ENCODE data around the gene HOXB3.

The HOXB3 gene

DNA sequence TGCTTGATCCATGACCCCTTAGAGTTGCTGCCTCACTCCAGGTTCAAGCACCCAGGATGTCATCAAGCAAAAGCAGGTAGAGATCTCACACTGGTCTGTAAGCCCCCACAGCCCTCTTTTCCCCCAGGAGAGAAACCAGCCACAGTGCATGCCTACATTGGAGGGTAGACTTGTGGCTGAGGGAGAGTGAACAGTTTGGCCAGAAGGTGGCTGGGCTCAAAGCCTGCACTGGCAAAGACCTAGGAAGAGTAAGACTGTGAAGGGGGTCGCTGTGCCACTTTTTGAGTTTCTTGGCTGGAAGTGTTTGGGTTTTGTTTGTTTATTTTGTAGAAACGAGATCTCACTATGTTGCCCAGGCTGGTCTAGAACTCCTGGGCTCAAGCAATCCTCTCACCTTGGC is 87.7 kb downstream of the HOXB3 start:
- ATAC-seq, result no peak
- TF ChIP-seq ZNF70 (CRISPR knock-in tag; IDR thresholded peaks at IDR 0.05) (no peak), RARB (CRISPR knock-in tag; IDR thresholded peaks at IDR 0.05) (no peak), ARNTL (CRISPR knock-in tag; IDR thresholded peaks at IDR 0.05; ENCODE audit: borderline replicate concordance, low read depth) (no peak), ISL1 (CRISPR knock-in tag; IDR thresholded peaks at IDR 0.05) (no peak), GLIS3 (CRISPR knock-in tag; IDR thresholded peaks at IDR 0.05) (no peak), ESRRG (CRISPR knock-in tag; IDR thresholded peaks at IDR 0.05) (no peak)
- TF ChIP-seq, protein P1, sequence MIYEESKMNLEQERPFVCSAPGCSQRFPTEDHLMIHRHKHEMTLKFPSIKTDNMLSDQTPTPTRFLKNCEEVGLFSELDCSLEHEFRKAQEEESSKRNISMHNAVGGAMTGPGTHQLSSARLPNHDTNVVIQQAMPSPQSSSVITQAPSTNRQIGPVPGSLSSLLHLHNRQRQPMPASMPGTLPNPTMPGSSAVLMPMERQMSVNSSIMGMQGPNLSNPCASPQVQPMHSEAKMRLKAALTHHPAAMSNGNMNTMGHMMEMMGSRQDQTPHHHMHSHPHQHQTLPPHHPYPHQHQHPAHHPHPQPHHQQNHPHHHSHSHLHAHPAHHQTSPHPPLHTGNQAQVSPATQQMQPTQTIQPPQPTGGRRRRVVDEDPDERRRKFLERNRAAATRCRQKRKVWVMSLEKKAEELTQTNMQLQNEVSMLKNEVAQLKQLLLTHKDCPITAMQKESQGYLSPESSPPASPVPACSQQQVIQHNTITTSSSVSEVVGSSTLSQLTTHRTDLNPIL (CRISPR knock-in tag; IDR thresholded peaks at IDR 0.05; ENCODE audit: low read depth), result no peak
- TF ChIP-seq, protein P2, sequence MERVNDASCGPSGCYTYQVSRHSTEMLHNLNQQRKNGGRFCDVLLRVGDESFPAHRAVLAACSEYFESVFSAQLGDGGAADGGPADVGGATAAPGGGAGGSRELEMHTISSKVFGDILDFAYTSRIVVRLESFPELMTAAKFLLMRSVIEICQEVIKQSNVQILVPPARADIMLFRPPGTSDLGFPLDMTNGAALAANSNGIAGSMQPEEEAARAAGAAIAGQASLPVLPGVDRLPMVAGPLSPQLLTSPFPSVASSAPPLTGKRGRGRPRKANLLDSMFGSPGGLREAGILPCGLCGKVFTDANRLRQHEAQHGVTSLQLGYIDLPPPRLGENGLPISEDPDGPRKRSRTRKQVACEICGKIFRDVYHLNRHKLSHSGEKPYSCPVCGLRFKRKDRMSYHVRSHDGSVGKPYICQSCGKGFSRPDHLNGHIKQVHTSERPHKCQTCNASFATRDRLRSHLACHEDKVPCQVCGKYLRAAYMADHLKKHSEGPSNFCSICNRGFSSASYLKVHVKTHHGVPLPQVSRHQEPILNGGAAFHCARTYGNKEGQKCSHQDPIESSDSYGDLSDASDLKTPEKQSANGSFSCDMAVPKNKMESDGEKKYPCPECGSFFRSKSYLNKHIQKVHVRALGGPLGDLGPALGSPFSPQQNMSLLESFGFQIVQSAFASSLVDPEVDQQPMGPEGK (CRISPR knock-in tag; IDR thresholded peaks at IDR 0.05; ENCODE audit: borderline replicate concordance), result no peak
- TF ChIP-seq, protein P3, sequence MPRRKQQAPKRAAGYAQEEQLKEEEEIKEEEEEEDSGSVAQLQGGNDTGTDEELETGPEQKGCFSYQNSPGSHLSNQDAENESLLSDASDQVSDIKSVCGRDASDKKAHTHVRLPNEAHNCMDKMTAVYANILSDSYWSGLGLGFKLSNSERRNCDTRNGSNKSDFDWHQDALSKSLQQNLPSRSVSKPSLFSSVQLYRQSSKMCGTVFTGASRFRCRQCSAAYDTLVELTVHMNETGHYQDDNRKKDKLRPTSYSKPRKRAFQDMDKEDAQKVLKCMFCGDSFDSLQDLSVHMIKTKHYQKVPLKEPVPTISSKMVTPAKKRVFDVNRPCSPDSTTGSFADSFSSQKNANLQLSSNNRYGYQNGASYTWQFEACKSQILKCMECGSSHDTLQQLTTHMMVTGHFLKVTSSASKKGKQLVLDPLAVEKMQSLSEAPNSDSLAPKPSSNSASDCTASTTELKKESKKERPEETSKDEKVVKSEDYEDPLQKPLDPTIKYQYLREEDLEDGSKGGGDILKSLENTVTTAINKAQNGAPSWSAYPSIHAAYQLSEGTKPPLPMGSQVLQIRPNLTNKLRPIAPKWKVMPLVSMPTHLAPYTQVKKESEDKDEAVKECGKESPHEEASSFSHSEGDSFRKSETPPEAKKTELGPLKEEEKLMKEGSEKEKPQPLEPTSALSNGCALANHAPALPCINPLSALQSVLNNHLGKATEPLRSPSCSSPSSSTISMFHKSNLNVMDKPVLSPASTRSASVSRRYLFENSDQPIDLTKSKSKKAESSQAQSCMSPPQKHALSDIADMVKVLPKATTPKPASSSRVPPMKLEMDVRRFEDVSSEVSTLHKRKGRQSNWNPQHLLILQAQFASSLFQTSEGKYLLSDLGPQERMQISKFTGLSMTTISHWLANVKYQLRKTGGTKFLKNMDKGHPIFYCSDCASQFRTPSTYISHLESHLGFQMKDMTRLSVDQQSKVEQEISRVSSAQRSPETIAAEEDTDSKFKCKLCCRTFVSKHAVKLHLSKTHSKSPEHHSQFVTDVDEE (CRISPR knock-in tag; IDR thresholded peaks at IDR 0.05), result no peak

DNA sequence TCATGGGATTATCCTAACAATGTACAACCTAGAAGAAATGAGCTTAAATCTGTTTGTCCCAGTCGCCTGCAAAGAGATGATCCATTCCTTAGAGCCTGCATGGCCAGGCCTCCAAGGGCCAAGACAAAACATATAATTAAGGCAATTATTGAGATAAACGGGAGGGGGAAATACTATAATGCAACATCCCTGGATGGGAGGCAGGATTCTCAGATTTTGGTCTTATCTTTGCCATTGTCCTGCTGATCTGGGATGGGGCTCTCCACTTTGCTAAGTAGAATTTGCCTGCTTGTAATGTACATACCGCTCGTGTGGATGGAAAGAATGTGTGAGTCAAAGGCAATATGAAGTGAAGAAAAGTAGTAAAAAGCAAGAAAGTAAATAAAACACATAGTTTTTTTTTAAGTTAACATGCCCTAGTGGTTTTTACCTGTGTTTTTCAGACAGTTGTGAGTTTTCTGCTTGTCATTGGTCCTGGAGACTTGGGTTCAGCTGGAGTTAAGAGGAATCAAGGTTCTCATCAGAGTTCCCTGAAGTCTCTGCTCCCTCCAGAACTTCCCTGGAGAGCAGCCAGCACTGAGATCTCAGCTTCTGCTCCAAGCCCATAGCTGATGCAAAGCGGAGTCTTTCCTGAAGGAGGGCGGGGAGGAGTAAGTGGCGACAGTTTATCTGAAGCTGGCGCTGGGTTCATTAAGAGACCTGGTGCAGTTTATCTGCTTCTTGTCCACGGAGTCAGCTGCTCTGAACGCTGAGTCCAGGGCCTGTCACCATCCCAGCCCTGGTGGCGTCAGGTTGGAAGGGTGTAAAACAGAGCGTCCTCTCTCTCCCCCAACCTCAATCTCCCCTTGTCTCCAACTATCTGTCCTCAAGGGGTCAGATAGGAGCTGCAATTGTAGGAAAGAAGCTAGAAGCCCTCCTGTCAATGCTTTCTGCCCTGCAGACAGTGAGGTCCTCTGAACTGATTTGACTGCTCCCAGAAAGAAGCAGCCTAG is 89.3 kb downstream of the HOXB3 start:
- no peak for TF ChIP-seq TOX (CRISPR knock-in tag; IDR thresholded peaks at IDR 0.05; ENCODE audit: borderline replicate concordance)
- TF ChIP-seq, protein P1 (CRISPR knock-in tag; IDR thresholded peaks at IDR 0.05; ENCODE audit: low read depth), result no peak
- TF ChIP-seq RARB (CRISPR knock-in tag; IDR thresholded peaks at IDR 0.05), result no peak
- TF ChIP-seq, protein P4, sequence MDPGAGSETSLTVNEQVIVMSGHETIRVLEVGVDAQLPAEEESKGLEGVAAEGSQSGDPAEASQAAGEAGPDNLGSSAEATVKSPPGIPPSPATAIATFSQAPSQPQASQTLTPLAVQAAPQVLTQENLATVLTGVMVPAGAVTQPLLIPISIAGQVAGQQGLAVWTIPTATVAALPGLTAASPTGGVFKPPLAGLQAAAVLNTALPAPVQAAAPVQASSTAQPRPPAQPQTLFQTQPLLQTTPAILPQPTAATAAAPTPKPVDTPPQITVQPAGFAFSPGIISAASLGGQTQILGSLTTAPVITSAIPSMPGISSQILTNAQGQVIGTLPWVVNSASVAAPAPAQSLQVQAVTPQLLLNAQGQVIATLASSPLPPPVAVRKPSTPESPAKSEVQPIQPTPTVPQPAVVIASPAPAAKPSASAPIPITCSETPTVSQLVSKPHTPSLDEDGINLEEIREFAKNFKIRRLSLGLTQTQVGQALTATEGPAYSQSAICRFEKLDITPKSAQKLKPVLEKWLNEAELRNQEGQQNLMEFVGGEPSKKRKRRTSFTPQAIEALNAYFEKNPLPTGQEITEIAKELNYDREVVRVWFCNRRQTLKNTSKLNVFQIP (CRISPR knock-in tag; IDR thresholded peaks at IDR 0.05; ENCODE audit: borderline replicate concordance, low read depth), result no peak
- TF ChIP-seq ZC3H10 (CRISPR knock-in tag; IDR thresholded peaks at IDR 0.05), result no peak
- ATAC-seq, result no peak

DNA sequence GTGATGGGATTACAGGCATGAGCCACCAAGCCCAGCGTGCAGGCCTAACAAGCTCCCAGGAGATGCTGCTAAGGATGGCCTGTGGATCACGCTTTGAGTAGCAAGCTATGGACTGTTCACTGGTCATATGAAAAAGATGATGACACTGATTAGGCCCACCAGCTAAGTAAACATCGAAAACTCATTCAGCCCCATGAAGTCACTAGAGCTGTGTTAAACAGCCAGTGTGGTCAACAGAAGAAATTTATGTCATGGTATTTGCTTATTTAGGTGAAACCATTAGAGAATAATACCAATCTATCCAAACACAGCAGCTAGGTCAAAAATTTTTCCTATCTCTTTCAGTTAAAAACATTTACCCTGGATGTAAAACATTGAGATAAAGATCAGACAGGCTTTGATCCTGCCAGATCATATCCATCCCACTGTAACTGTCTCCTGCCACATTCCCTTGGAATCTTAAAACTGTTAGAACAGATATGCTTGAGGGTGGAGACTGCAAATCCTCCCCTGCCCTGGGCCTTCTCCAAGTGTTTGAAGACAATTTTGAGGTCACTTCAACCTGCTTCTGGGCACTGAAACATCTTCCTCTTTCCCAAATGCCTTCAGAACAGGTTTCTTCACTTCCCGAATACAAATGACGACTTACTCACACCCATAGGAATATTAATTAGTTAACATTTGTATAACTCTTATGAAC is 90.2 kb downstream of the HOXB3 start:
- no peak for ATAC-seq
- TF ChIP-seq ZC3H10 (CRISPR knock-in tag; IDR thresholded peaks at IDR 0.05), result no peak
- no peak for TF ChIP-seq PPARA (CRISPR knock-in tag; IDR thresholded peaks at IDR 0.05; ENCODE audit: borderline replicate concordance)
- no peak for TF ChIP-seq ZFP3 (CRISPR knock-in tag; IDR thresholded peaks at IDR 0.05)
- TF ChIP-seq CSDC2 (CRISPR knock-in tag; IDR thresholded peaks at IDR 0.05), result no peak
- TF ChIP-seq GLIS3 (CRISPR knock-in tag; IDR thresholded peaks at IDR 0.05), result no peak
- no peak for TF ChIP-seq ESRRG (CRISPR knock-in tag; IDR thresholded peaks at IDR 0.05)
- no peak for TF ChIP-seq SNAI2 (CRISPR knock-in tag; IDR thresholded peaks at IDR 0.05)
- no peak for TF ChIP-seq ZNF565 (CRISPR knock-in tag; conservative IDR thresholded peaks at IDR 0.05; ENCODE audit: low read depth)
- no peak for TF ChIP-seq ZNF8 (CRISPR knock-in tag; IDR thresholded peaks at IDR 0.05)
- no peak for TF ChIP-seq OSR1 (CRISPR knock-in tag; IDR thresholded peaks at IDR 0.05)
- TF ChIP-seq TCF4 (CRISPR knock-in tag; IDR thresholded peaks at IDR 0.05; ENCODE audit: borderline replicate concordance), result no peak
- TF ChIP-seq, protein P4 (CRISPR knock-in tag; IDR thresholded peaks at IDR 0.05; ENCODE audit: borderline replicate concordance, low read depth), result no peak
- no peak for TF ChIP-seq TOX (CRISPR knock-in tag; IDR thresholded peaks at IDR 0.05; ENCODE audit: borderline replicate concordance)
- TF ChIP-seq ZFP30 (CRISPR knock-in tag; IDR thresholded peaks at IDR 0.05), result no peak
- no peak for TF ChIP-seq BACH2 (CRISPR knock-in tag; IDR thresholded peaks at IDR 0.05; ENCODE audit: borderline replicate concordance)
- TF ChIP-seq, protein P5, sequence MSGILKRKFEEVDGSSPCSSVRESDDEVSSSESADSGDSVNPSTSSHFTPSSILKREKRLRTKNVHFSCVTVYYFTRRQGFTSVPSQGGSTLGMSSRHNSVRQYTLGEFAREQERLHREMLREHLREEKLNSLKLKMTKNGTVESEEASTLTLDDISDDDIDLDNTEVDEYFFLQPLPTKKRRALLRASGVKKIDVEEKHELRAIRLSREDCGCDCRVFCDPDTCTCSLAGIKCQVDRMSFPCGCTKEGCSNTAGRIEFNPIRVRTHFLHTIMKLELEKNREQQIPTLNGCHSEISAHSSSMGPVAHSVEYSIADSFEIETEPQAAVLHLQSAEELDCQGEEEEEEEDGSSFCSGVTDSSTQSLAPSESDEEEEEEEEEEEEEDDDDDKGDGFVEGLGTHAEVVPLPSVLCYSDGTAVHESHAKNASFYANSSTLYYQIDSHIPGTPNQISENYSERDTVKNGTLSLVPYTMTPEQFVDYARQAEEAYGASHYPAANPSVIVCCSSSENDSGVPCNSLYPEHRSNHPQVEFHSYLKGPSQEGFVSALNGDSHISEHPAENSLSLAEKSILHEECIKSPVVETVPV (CRISPR knock-in tag; IDR thresholded peaks at IDR 0.05), result no peak

Data from SK-N-SH treated with all-trans-retinoic acid at 6 μM for 48 hours (cell line).